ENCODE measurements around the gene MBNL1. TPM values are rescaled to one million over a fixed set of nuclear protein-coding genes. Genes with fewer than 3 reads are reported as not detected.

Gene MBNL1
- total RNA-seq, 1 experiment from 2014 or later: 200 TPM

GRCh38 chr3:152251916-152252315 is 16.8 kb upstream of the MBNL1 start (continued):
- no peak for TF ChIP-seq TCF7L2 (IDR thresholded peaks at IDR 0.05; ENCODE audit: borderline replicate concordance, extremely low read depth, insufficient read depth, insufficient read length)
- TF ChIP-seq EGR1 (IDR thresholded peaks at IDR 0.05; ENCODE audit: low read depth): no peak
- TF ChIP-seq JUND (IDR thresholded peaks at IDR 0.05): no peak
- TF ChIP-seq SP1 (IDR thresholded peaks at IDR 0.05; ENCODE audit: low read depth): no peak
- no peak for TF ChIP-seq POLR2A (IDR thresholded peaks at IDR 0.05; ENCODE audit: borderline replicate concordance, extremely low read depth, insufficient read depth, insufficient read length)
- TF ChIP-seq YY1 (IDR thresholded peaks at IDR 0.05; ENCODE audit: extremely low read depth, insufficient replicate concordance, low read depth, low read length): no peak
- TF ChIP-seq RAD21 (IDR thresholded peaks at IDR 0.05; ENCODE audit: low read depth): no peak

- CTCF ChIA-PET: no interaction called here
- ATAC-seq (no peak), DNase-seq (ENCODE audit: low read depth, low spot score) (no peak)
- no peak overlapping the region for H3K4me3 ChIP-seq (replicated peaks in 1 of 2; ENCODE audit: low read depth in 1 of 2, low read length in 2 of 2)
- RAD21 ChIA-PET (ENCODE audit: low non-redundant PET in 1 of 2, low total read pairs in 2 of 2, uncharacterized antibody in 2 of 2, unreplicated experiment in 2 of 2): no interaction called here
- no peaks in the 10 kb centered on the region for H4K20me1 ChIP-seq (ENCODE audit: insufficient read depth)
- H3K27me3 ChIP-seq (ENCODE audit: insufficient read depth, low read length): no peaks in the 10 kb centered on the region
- TF ChIP-seq ZFX (IDR thresholded peaks at IDR 0.05): no peak
- TF ChIP-seq ZBTB33 (IDR thresholded peaks at IDR 0.05; ENCODE audit: extremely low read depth, insufficient replicate concordance, low read length): no peak
- no peak for TF ChIP-seq EGR1 (IDR thresholded peaks at IDR 0.05; ENCODE audit: low read depth)
- TF ChIP-seq EZH2 (IDR thresholded peaks at IDR 0.05): no peak
- TF ChIP-seq SP1 (IDR thresholded peaks at IDR 0.05; ENCODE audit: low read depth): no peak
- TF ChIP-seq POLR2A (IDR thresholded peaks at IDR 0.05; ENCODE audit: borderline replicate concordance, extremely low read depth, insufficient read depth, insufficient read length): no peak
- TF ChIP-seq POLR2AphosphoS5 (IDR thresholded peaks at IDR 0.05; ENCODE audit: low read depth, low read length): no peak
- TF ChIP-seq YY1 (IDR thresholded peaks at IDR 0.05; ENCODE audit: extremely low read depth, insufficient replicate concordance, low read depth, low read length): no peak
- no peak for TF ChIP-seq CTCF (IDR thresholded peaks at IDR 0.05 in 2 of 3, conservative IDR thresholded peaks at IDR 0.05 in 1 of 3; ENCODE audit: borderline replicate concordance in 1 of 3, insufficient read depth in 1 of 3, low read depth in 2 of 3, low read length in 2 of 3)
- no peak for TF ChIP-seq CBX3 (IDR thresholded peaks at IDR 0.05; ENCODE audit: low read depth)
- no peak for TF ChIP-seq FOSL1 (IDR thresholded peaks at IDR 0.05; ENCODE audit: low read depth)
- TF ChIP-seq SRF (IDR thresholded peaks at IDR 0.05; ENCODE audit: low read depth): no peak
- TF ChIP-seq SIN3A (IDR thresholded peaks at IDR 0.05; ENCODE audit: low read depth): no peak
- TF ChIP-seq EZH2phosphoT487 (IDR thresholded peaks at IDR 0.05; ENCODE audit: borderline replicate concordance): no peak
- TF ChIP-seq RAD21 (IDR thresholded peaks at IDR 0.05; ENCODE audit: low read depth): no peak
- no peak for TF ChIP-seq ELF1 (IDR thresholded peaks at IDR 0.05; ENCODE audit: borderline replicate concordance, low read depth)
- no peak for TF ChIP-seq MAX (IDR thresholded peaks at IDR 0.05)
- no peak overlapping the region for H3K4me2 ChIP-seq (ENCODE audit: low read length)
- no peak overlapping the region for H2AFZ ChIP-seq (ENCODE audit: low read depth, low read length, poor library complexity, severe bottlenecking)
- no peak overlapping the region for H3K27ac ChIP-seq (ENCODE audit: low read depth, low read length)
- no peaks in the 10 kb centered on the region for H3K79me2 ChIP-seq (ENCODE audit: insufficient read depth, low read length)
- no peaks in the 10 kb centered on the region for H3K9me2 ChIP-seq (ENCODE audit: insufficient read depth)
- H3K36me3 ChIP-seq (ENCODE audit: control insufficient read depth in 1 of 2, insufficient read depth in 2 of 2, low read length in 2 of 2): no peaks in the 10 kb centered on the region
- intact Hi-C loops (cut with micrococcal nuclease): no loop called here
- BruUV-seq (replicated peaks): no TSS peak
- H3K9me3 ChIP-seq (ENCODE audit: control insufficient read depth in 1 of 2, insufficient read depth in 1 of 2, low read depth in 1 of 2, low read length in 2 of 2): no peaks in the 10 kb centered on the region
- H3K4me1 ChIP-seq (ENCODE audit: control insufficient read depth in 1 of 2, insufficient read depth in 2 of 2, low read length in 2 of 2): peaks cover 5 to 9% of the 10 kb centered on the region in 2 experiments; a peak in 3 of 4 replicates
- H3K9ac ChIP-seq (ENCODE audit: low read length): no peak overlapping the region
- POLR2A ChIA-PET: no interaction called here
These were observed 16.0 kb upstream of the MBNL1 start for GRCh38 chr3:152252755-152253154.
